A549 (cell line): Measurements from ENCODE around the gene CFAP99. TPM values are rescaled to one million over a fixed set of nuclear protein-coding genes. Genes with fewer than 3 reads are reported as not detected.

Source experiments
- ATAC-seq, 2 experiments: fragments of 200-7000 bp in 1 of 2; fragments of >200 bp in 1 of 2; cut with Nextera tagmentation in 1 of 2; cut with Tn5 transposase in 1 of 2; 3 replicates each; pipeline versions ENCODE4 v1.8.0 to v1.9.1; 2018 to 2020; ENCODE audit warnings: mild to moderate bottlenecking in 1 of 2, moderate library complexity in 1 of 2
- CTCF ChIA-PET: fragments of 300-600 bp; sonication (Branson Sonifier 250); formaldehyde crosslinking; extraction: SDS; loops from one replicate; lab custom pipeline; 2021; ENCODE audit warnings: antibody characterized with exemption, inconsistent platforms; lab: Yijun Ruan, JAX
- POLR2A ChIA-PET: fragments of 350-600 bp; formaldehyde crosslinking; extraction: SDS; loops from one replicate; lab custom pipeline; 2021; ENCODE audit warnings: antibody characterized with exemption, inconsistent platforms; lab: Yijun Ruan, JAX
- DNase-seq, 2 experiments: peaks; one replicate each; pipeline versions ENCODE4 v3.0.0 to v3.0.0-alpha.2; 2011 to 2016; ENCODE audit warnings: low read depth in 1 of 2, low spot score in 1 of 2
- FAIRE-seq: peaks from 2 replicates; lab custom pipeline; 2011; peaks lifted over from hg19 to GRCh38; lab: Jason Lieb, UNC
- H3K27ac ChIP-seq, 2 experiments: fragments of >200 bp; sonication (Bioruptor Twin); formaldehyde crosslinking; 3 replicates each; pipeline ENCODE4 v1.5.1; 2016 to 2017
- H3K4me1 ChIP-seq: fragments of >200 bp; sonication (Bioruptor Twin); formaldehyde crosslinking; 3 replicates; pipeline ENCODE4 v1.6.1; 2016
- H3K4me2 ChIP-seq: fragments of >200 bp; sonication (Bioruptor Twin); formaldehyde crosslinking; 3 replicates; pipeline ENCODE4 v1.6.1; 2016
- H3K4me3 ChIP-seq: fragments of >200 bp; sonication (Bioruptor Twin); formaldehyde crosslinking; 3 replicates; pipeline ENCODE4 v1.5.1; 2016
- H3K9me3 ChIP-seq: fragments of >200 bp; sonication (Bioruptor Twin); formaldehyde crosslinking; 3 replicates; pipeline ENCODE4 v1.6.1; 2016
- CBX2 ChIP-seq: fragments of 200-600 bp; sonication (generic); IDR thresholded peaks from 2 replicates; pipeline ENCODE4 v1.6.1; 2016; ENCODE audit warnings: low read depth, mild to moderate bottlenecking, borderline replicate concordance
- CBX8 ChIP-seq: fragments of 200-600 bp; sonication (generic); IDR thresholded peaks from 2 replicates; pipeline ENCODE4 v1.6.1; 2016
- CHD2 ChIP-seq: fragments of 150-350 bp; IDR thresholded peaks from 2 replicates; pipeline ENCODE4 v1.6.1; 2014; ENCODE audit warnings: low read length; ENCODE audit not compliant: partially characterized antibody
- EHMT2 ChIP-seq: fragments of 200-600 bp; sonication (generic); IDR thresholded peaks from 2 replicates; pipeline ENCODE4 v1.6.1; 2016; ENCODE audit warnings: antibody characterized with exemption, low read depth, mild to moderate bottlenecking, moderate library complexity
- FOSB ChIP-seq: fragments of 250-450 bp; sonication (Bioruptor Pico); IDR thresholded peaks from 2 replicates; pipeline ENCODE4 v1.5.0; 2020; ENCODE audit warnings: mild to moderate bottlenecking, moderate library complexity
- HOXA7 ChIP-seq: fragments of 250-450 bp; sonication (Bioruptor Pico); IDR thresholded peaks from 2 replicates; pipeline ENCODE4 v1.5.0; 2020; ENCODE audit warnings: mild to moderate bottlenecking, moderate library complexity
- HOXB5 ChIP-seq: fragments of 250-450 bp; sonication (Bioruptor Pico); IDR thresholded peaks from 2 replicates; pipeline ENCODE4 v1.5.0; 2020; ENCODE audit warnings: mild to moderate bottlenecking, moderate library complexity
- KDM1A ChIP-seq: fragments of 200-600 bp; sonication (generic); IDR thresholded peaks from 2 replicates; pipeline ENCODE4 v1.6.1; 2016; ENCODE audit warnings: low read depth, mild to moderate bottlenecking
- MAFK ChIP-seq: fragments of 450-650 bp; IDR thresholded peaks from 2 replicates; pipeline ENCODE4 v1.6.1; 2014; ENCODE audit not compliant: partially characterized antibody
- NPAS2 ChIP-seq: fragments of 250-450 bp; sonication (Bioruptor Pico); IDR thresholded peaks from 2 replicates; pipeline ENCODE4 v1.8.0; 2022; ENCODE audit warnings: mild to moderate bottlenecking, moderate library complexity, borderline replicate concordance
- RCOR1 ChIP-seq: fragments of 150-350 bp; IDR thresholded peaks from 2 replicates; pipeline ENCODE4 v1.6.1; 2014; ENCODE audit warnings: antibody characterized with exemption, low read length, low read depth
- TFCP2L1 ChIP-seq: fragments of 250-450 bp; sonication (Bioruptor Pico); IDR thresholded peaks from 2 replicates; pipeline ENCODE4 v1.5.0; 2021; ENCODE audit warnings: mild to moderate bottlenecking
- TP53 ChIP-seq: fragments of 250-450 bp; sonication (Bioruptor Pico); IDR thresholded peaks from 2 replicates; pipeline ENCODE4 v1.5.0; 2021; ENCODE audit warnings: mild to moderate bottlenecking, moderate library complexity
- ZC3H11A ChIP-seq: fragments of 450-650 bp; IDR thresholded peaks from 2 replicates; pipeline ENCODE4 v1.6.1; 2014; ENCODE audit warnings: antibody characterized with exemption, mild to moderate bottlenecking
- WGBS: methylation state at CpG from one replicate; pipeline ENCODE4 v1.1.6; 2017; ENCODE audit errors: missing lambda C conversion rate; 5-methylcytosine and 5-hydroxymethylcytosine counted together
- polyA plus RNA-seq, 4 experiments: library from polyadenylated mRNA; depleted of rRNA in 3 of 4; stranded (reverse); fragments of >200 nt; fragmentation: RNase III in 1 of 4; extraction: RNeasy Plus Mini Kit Qiagen cat#74134 plus additional on column Dnase treatment in 1 of 4; gene quantifications; 2 replicates in 3 of 4; 3 replicates in 1 of 4; pipeline ENCODE4 v1.2.3, GENCODE V29; 2011 to 2017
- TF ChIP-seq, protein P1 (sequence below): IDR thresholded peaks from 2 replicates; pipeline ENCODE4 v1.6.1; 2012; ENCODE audit warnings: low read depth, borderline replicate concordance
- TF ChIP-seq, protein P2 (sequence below): fragments of >200 bp; sonication (Bioruptor Twin); formaldehyde crosslinking; IDR thresholded peaks from 3 replicates; pipeline ENCODE4 v1.5.1; 2016
- TF ChIP-seq, protein P3 (sequence below): fragments of >200 bp; sonication (Bioruptor Twin); formaldehyde crosslinking; IDR thresholded peaks from 3 replicates; pipeline ENCODE4 v1.6.1; 2016
- TF ChIP-seq, protein P4 (sequence below): fragments of 200-600 bp; sonication (generic); IDR thresholded peaks from 2 replicates; pipeline ENCODE4 v1.6.1; 2016; ENCODE audit warnings: antibody characterized with exemption, mild to moderate bottlenecking, moderate library complexity

The CFAP99 gene
- polyA plus RNA-seq, 2 of the 4 experiments (the other 2 are of a cell fraction) = 0.09 TPM; not detected in 1

- Histone ChIP-seq H3K4me1 (no peaks in the 10 kb centered on the region; the same call in 2 of the 3 replicates), H3K4me3 (no peak overlapping the region), H3K27ac (no peak overlapping the region), H3K9me3 (no peaks in the 10 kb centered on the region), H3K4me2 (no peak overlapping the region)
- ATAC-seq (no peak), DNase-seq (no peak), FAIRE-seq (no peak)
- ChIA-PET POLR2A (no interaction called here), CTCF (interaction anchor here (0.6 kb wide), 1 partner anchor 69 kb away, joined by 3 read pairs; no protein-coding TSS in a partner anchor)
- WGBS = no CpG with 5 or more reads among the region's 9 CpGs
- no peak for TF ChIP-seq TFCP2L1 (CRISPR knock-in tag)
Measured at GRCh38 chr4:2395584-2395983, 23.2 kb upstream of the CFAP99 start.

DNA sequence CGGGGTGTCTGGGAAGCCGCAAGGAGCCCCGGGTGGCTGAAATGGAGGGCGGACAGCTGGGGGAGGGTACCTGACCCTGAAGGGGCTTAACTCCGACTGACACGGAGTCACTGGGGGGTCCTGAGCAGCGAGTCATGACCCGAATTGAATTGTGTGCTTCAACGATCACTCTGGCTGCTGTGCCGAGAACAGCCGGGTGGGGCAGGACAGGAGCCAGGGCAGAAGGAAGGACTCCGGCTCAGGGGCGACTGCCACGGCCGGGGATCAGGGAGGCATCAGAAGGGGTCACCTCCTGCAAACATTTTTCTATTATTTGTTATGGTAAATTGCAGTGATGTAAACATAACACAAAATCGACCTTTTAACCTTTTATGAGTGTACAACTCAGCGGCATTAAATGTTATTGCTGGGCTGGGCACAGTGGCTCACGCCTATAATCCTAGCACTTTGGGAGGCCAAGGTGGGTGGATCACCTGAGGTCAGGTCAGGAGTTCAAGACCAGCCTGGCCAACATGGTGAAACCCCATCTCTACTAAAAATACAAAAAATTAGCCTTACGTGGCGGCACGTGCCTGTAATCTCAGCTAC is 21.9 kb upstream of the CFAP99 start:
- ATAC-seq = peak in 1 of 2 experiments; percentile 61; a peak in 2 of 6 replicates
- H3K4me3 ChIP-seq = no peak overlapping the region
- H3K9me3 ChIP-seq = no peaks in the 10 kb centered on the region
- CTCF ChIA-PET = no interaction called here
- H3K27ac ChIP-seq = no peak overlapping the region
- DNase-seq = no peak
- POLR2A ChIA-PET = no interaction called here
- no peak overlapping the region for H3K4me2 ChIP-seq
- WGBS = 72% methylated on average over 21 of the region's 21 CpGs
- no peak for TF ChIP-seq CBX8
- no peak for TF ChIP-seq ZC3H11A
- no peak for TF ChIP-seq CBX2
- no peak for TF ChIP-seq EHMT2
- TF ChIP-seq RCOR1 = no peak
- TF ChIP-seq CHD2 = no peak
- TF ChIP-seq, protein P1, sequence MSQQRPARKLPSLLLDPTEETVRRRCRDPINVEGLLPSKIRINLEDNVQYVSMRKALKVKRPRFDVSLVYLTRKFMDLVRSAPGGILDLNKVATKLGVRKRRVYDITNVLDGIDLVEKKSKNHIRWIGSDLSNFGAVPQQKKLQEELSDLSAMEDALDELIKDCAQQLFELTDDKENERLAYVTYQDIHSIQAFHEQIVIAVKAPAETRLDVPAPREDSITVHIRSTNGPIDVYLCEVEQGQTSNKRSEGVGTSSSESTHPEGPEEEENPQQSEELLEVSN = no peak
- TF ChIP-seq NPAS2 (CRISPR knock-in tag) = no peak
- no peak for TF ChIP-seq FOSB (CRISPR knock-in tag)
- TF ChIP-seq HOXB5 = no peak
- TF ChIP-seq MAFK = no peak
- TF ChIP-seq, protein P2, sequence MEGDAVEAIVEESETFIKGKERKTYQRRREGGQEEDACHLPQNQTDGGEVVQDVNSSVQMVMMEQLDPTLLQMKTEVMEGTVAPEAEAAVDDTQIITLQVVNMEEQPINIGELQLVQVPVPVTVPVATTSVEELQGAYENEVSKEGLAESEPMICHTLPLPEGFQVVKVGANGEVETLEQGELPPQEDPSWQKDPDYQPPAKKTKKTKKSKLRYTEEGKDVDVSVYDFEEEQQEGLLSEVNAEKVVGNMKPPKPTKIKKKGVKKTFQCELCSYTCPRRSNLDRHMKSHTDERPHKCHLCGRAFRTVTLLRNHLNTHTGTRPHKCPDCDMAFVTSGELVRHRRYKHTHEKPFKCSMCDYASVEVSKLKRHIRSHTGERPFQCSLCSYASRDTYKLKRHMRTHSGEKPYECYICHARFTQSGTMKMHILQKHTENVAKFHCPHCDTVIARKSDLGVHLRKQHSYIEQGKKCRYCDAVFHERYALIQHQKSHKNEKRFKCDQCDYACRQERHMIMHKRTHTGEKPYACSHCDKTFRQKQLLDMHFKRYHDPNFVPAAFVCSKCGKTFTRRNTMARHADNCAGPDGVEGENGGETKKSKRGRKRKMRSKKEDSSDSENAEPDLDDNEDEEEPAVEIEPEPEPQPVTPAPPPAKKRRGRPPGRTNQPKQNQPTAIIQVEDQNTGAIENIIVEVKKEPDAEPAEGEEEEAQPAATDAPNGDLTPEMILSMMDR = no peak
- TF ChIP-seq, protein P3, sequence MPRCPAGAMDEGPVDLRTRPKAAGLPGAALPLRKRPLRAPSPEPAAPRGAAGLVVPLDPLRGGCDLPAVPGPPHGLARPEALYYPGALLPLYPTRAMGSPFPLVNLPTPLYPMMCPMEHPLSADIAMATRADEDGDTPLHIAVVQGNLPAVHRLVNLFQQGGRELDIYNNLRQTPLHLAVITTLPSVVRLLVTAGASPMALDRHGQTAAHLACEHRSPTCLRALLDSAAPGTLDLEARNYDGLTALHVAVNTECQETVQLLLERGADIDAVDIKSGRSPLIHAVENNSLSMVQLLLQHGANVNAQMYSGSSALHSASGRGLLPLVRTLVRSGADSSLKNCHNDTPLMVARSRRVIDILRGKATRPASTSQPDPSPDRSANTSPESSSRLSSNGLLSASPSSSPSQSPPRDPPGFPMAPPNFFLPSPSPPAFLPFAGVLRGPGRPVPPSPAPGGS = no peak
- no peak for FAIRE-seq
- peaks cover under 1% of the 10 kb centered on the region; the same call in 1 of the 3 replicates for H3K4me1 ChIP-seq

DNA sequence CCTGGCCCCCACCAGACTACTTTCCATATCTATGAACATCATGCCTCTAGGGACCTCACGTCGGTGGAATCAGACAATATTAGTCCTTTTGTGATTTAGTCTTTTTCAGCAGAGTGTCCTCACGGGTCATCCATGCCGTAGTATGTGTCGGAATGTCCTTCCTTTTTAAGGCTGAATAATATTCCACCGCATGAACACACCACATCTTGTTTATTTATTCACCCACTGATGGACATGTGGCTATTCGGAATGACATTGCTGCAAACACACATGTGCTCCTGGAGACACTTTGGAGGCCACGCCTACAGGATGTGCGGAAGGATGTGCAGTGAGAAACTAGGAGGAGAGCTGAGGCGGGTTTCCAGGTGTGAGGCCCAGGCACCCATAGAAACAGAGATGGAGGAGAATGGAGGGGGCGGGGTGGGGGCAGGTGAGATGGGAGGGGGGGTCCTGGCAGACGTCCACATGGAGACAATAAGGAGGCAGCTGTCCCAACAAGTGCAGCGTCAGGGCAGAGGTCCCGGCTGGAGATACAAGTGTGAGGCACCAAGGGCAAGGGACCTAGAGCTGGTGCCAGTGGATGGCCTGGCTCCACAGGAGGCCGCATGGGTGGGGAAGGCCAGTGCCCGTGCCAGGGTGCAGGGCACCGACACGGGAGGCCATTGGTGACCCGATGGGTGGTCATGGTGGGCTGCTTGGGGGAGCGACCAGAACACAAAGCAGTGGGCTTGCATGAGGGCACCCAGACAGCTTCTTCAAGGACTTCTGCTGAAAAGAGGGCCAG is 21.0 kb upstream of the CFAP99 start:
- ChIA-PET POLR2A (no interaction called here), CTCF (no interaction called here)
- Histone ChIP-seq H3K4me1 (peaks cover 7% of the 10 kb centered on the region; the same call in 2 of the 3 replicates), H3K27ac (no peak overlapping the region), H3K9me3 (no peaks in the 10 kb centered on the region), H3K4me2 (no peak overlapping the region), H3K4me3 (no peak overlapping the region)
- no peak for ATAC-seq
- no peak for DNase-seq
- FAIRE-seq = no peak
- 84% methylated on average over 15 of the region's 20 CpGs for WGBS
- TF ChIP-seq HOXA7 (CRISPR knock-in tag) = no peak
- no peak for TF ChIP-seq KDM1A
- TF ChIP-seq, protein P4, sequence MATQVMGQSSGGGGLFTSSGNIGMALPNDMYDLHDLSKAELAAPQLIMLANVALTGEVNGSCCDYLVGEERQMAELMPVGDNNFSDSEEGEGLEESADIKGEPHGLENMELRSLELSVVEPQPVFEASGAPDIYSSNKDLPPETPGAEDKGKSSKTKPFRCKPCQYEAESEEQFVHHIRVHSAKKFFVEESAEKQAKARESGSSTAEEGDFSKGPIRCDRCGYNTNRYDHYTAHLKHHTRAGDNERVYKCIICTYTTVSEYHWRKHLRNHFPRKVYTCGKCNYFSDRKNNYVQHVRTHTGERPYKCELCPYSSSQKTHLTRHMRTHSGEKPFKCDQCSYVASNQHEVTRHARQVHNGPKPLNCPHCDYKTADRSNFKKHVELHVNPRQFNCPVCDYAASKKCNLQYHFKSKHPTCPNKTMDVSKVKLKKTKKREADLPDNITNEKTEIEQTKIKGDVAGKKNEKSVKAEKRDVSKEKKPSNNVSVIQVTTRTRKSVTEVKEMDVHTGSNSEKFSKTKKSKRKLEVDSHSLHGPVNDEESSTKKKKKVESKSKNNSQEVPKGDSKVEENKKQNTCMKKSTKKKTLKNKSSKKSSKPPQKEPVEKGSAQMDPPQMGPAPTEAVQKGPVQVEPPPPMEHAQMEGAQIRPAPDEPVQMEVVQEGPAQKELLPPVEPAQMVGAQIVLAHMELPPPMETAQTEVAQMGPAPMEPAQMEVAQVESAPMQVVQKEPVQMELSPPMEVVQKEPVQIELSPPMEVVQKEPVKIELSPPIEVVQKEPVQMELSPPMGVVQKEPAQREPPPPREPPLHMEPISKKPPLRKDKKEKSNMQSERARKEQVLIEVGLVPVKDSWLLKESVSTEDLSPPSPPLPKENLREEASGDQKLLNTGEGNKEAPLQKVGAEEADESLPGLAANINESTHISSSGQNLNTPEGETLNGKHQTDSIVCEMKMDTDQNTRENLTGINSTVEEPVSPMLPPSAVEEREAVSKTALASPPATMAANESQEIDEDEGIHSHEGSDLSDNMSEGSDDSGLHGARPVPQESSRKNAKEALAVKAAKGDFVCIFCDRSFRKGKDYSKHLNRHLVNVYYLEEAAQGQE = no peak
- no peak for TF ChIP-seq TP53
